ENCODE results near the gene DNAH17. TPM values are rescaled to one million over a fixed set of nuclear protein-coding genes. Genes with fewer than 3 reads are reported as not detected.

DNAH17 gene
- total RNA-seq, 1 experiment from 2014 or later, result 0.11 TPM

GRCh38 chr17:78534492-78535272 is 42.5 kb downstream of the DNAH17 start:
- CTCF ChIA-PET, result no interaction called here
- no peak for DNase-seq (ENCODE audit: low spot score)
- Histone ChIP-seq H3K4me3 (ENCODE audit: low read depth, low read length, poor library complexity, severe bottlenecking) (no peak overlapping the region), H3K27ac (ENCODE audit: low read depth, low read length, poor library complexity, severe bottlenecking) (no peak overlapping the region), H3K4me1 (ENCODE audit: insufficient read depth, low read length, poor library complexity, severe bottlenecking) (no peaks in the 10 kb centered on the region), H3K27me3 (replicated peaks; ENCODE audit: insufficient read depth, low read depth, low read length, poor library complexity) (no peaks in the 10 kb centered on the region), H3K36me3 (ENCODE audit: insufficient read depth, low read length, poor library complexity, severe bottlenecking) (no peaks in the 10 kb centered on the region), H3K9me3 (ENCODE audit: low read depth, low read length, poor library complexity, severe bottlenecking) (no peaks in the 10 kb centered on the region)
- TF ChIP-seq EZH2 (IDR thresholded peaks at IDR 0.05; ENCODE audit: borderline replicate concordance, low read depth, low read length, poor library complexity, severe bottlenecking) (no peak), CTCF (conservative IDR thresholded peaks at IDR 0.05; ENCODE audit: low read depth, low read length) (no peak)
- intact Hi-C loops (cut with micrococcal nuclease; ENCODE audit: unreplicated experiment), result no loop called here
- BruUV-seq (replicated peaks), result no TSS peak
- POLR2A ChIA-PET (ENCODE audit: low non-redundant PET), result no interaction called here

- intact Hi-C loops (cut with micrococcal nuclease; ENCODE audit: unreplicated experiment), result no loop called here
- ChIA-PET POLR2A (ENCODE audit: low non-redundant PET) (no interaction called here), CTCF (no interaction called here)
- Histone ChIP-seq H3K27me3 (replicated peaks; ENCODE audit: insufficient read depth, low read depth, low read length, poor library complexity) (no peaks in the 10 kb centered on the region), H3K4me3 (ENCODE audit: low read depth, low read length, poor library complexity, severe bottlenecking) (no peak overlapping the region), H3K27ac (ENCODE audit: low read depth, low read length, poor library complexity, severe bottlenecking) (no peak overlapping the region), H3K9me3 (ENCODE audit: low read depth, low read length, poor library complexity, severe bottlenecking) (no peaks in the 10 kb centered on the region), H3K4me1 (ENCODE audit: insufficient read depth, low read length, poor library complexity, severe bottlenecking) (no peaks in the 10 kb centered on the region), H3K36me3 (ENCODE audit: insufficient read depth, low read length, poor library complexity, severe bottlenecking) (no peaks in the 10 kb centered on the region)
- no TSS peak for BruUV-seq (replicated peaks)
- peak; percentile 57 for DNase-seq (ENCODE audit: low spot score)
- no peak for TF ChIP-seq EZH2 (IDR thresholded peaks at IDR 0.05; ENCODE audit: borderline replicate concordance, low read depth, low read length, poor library complexity, severe bottlenecking)
Measured at GRCh38 chr17:78532922-78533640, 44.1 kb downstream of the DNAH17 start.

- no peaks in the 10 kb centered on the region for H3K36me3 ChIP-seq (ENCODE audit: insufficient read depth, low read length, poor library complexity, severe bottlenecking)
- no peak overlapping the region for H3K27ac ChIP-seq (ENCODE audit: low read depth, low read length, poor library complexity, severe bottlenecking)
- intact Hi-C loops (cut with micrococcal nuclease; ENCODE audit: unreplicated experiment), result no loop called here
- ChIA-PET POLR2A (ENCODE audit: low non-redundant PET) (no interaction called here), CTCF (no interaction called here)
- no TSS peak for BruUV-seq (replicated peaks)
- H3K27me3 ChIP-seq (replicated peaks; ENCODE audit: insufficient read depth, low read depth, low read length, poor library complexity), result no peaks in the 10 kb centered on the region
- no peak overlapping the region for H3K4me3 ChIP-seq (ENCODE audit: low read depth, low read length, poor library complexity, severe bottlenecking)
- no peak for DNase-seq (ENCODE audit: low spot score)
- TF ChIP-seq EZH2 (IDR thresholded peaks at IDR 0.05; ENCODE audit: borderline replicate concordance, low read depth, low read length, poor library complexity, severe bottlenecking), result no peak
- no peak for TF ChIP-seq CTCF (conservative IDR thresholded peaks at IDR 0.05; ENCODE audit: low read depth, low read length)
- no peaks in the 10 kb centered on the region for H3K9me3 ChIP-seq (ENCODE audit: low read depth, low read length, poor library complexity, severe bottlenecking)
- no peaks in the 10 kb centered on the region for H3K4me1 ChIP-seq (ENCODE audit: insufficient read depth, low read length, poor library complexity, severe bottlenecking)
Measured at GRCh38 chr17:78532311-78532710, 44.9 kb downstream of the DNAH17 start.
